DOHH2 (cell line): ENCODE measurements around the gene AKIRIN2.

Source experiments
- H3F3A ChIP-seq: fragments of 200-600 bp; sonication (generic), shearing (Covaris generic); 2 replicates; pipeline ENCODE4 v1.6.0; 2016; ENCODE audit warnings: antibody characterized with exemption, mild to moderate bottlenecking; ENCODE audit not compliant: control insufficient read depth, insufficient read depth
- H3K27ac ChIP-seq: fragments of 200-600 bp; sonication (generic); 2 replicates; pipeline ENCODE4 v1.5.1; 2014; ENCODE audit warnings: low read depth, mild to moderate bottlenecking, low read length, moderate library complexity
- H3K27me3 ChIP-seq: fragments of 200-600 bp; sonication (generic); 2 replicates; pipeline ENCODE4 v1.6.1; 2014; ENCODE audit warnings: mild to moderate bottlenecking, low read length, mixed read lengths; ENCODE audit not compliant: control insufficient read depth
- H3K36me3 ChIP-seq: fragments of 200-600 bp; sonication (generic); 2 replicates; pipeline ENCODE4 v1.6.1; 2014; ENCODE audit warnings: mild to moderate bottlenecking, low read length, moderate library complexity, mixed read lengths; ENCODE audit not compliant: control insufficient read depth
- H3K4me1 ChIP-seq: fragments of 200-600 bp; sonication (generic); 2 replicates; pipeline ENCODE4 v1.6.1; 2014; ENCODE audit warnings: mild to moderate bottlenecking, low read length, mixed read lengths; ENCODE audit not compliant: control insufficient read depth
- H3K4me2 ChIP-seq: fragments of 200-600 bp; sonication (generic); 2 replicates; pipeline ENCODE4 v1.6.0; 2014; ENCODE audit warnings: mild to moderate bottlenecking, low read length, moderate library complexity
- H3K4me3 ChIP-seq: fragments of 200-600 bp; sonication (generic); 2 replicates; pipeline ENCODE4 v1.5.1; 2014; ENCODE audit warnings: mild to moderate bottlenecking, low read length, mixed read lengths
- H3K79me2 ChIP-seq: fragments of 200-600 bp; sonication (generic); 2 replicates; pipeline ENCODE4 v1.6.1; 2014; ENCODE audit warnings: mild to moderate bottlenecking, low read length, mixed read lengths; ENCODE audit not compliant: control insufficient read depth
- H3K9me2 ChIP-seq: fragments of 200-600 bp; sonication (generic); replicated peaks from 2 replicates; pipeline ENCODE4 v1.6.1; 2014; ENCODE audit warnings: mild to moderate bottlenecking, low read length, mixed read lengths; ENCODE audit not compliant: control insufficient read depth
- H3K9me3 ChIP-seq: fragments of 200-600 bp; sonication (generic); 2 replicates; pipeline ENCODE4 v1.6.1; 2014; ENCODE audit warnings: antibody characterized with exemption, low read length, mixed read lengths; ENCODE audit not compliant: control insufficient read depth, insufficient read depth
- H4K20me1 ChIP-seq: fragments of 200-600 bp; sonication (generic); 2 replicates; pipeline ENCODE4 v1.6.0; 2014; ENCODE audit warnings: low read depth, mild to moderate bottlenecking, antibody characterized with exemption, low read length, moderate library complexity; ENCODE audit not compliant: control insufficient read depth, insufficient read depth
- EZH2phosphoT487 ChIP-seq: fragments of 200-600 bp; sonication (generic); IDR thresholded peaks from 2 replicates; pipeline ENCODE4 v1.6.1; 2017; ENCODE audit warnings: borderline replicate concordance, mild to moderate bottlenecking, antibody characterized with exemption, low read length, moderate library complexity, mixed read lengths
- TF ChIP-seq, protein P1 (sequence below): fragments of 200-600 bp; sonication (generic); IDR thresholded peaks from one replicate; pipeline ENCODE4 v1.5.1; 2014; ENCODE audit warnings: antibody characterized with exemption, mild to moderate bottlenecking, low read depth, low read length; ENCODE audit not compliant: poor library complexity, severe bottlenecking

The AKIRIN2 gene

DNA sequence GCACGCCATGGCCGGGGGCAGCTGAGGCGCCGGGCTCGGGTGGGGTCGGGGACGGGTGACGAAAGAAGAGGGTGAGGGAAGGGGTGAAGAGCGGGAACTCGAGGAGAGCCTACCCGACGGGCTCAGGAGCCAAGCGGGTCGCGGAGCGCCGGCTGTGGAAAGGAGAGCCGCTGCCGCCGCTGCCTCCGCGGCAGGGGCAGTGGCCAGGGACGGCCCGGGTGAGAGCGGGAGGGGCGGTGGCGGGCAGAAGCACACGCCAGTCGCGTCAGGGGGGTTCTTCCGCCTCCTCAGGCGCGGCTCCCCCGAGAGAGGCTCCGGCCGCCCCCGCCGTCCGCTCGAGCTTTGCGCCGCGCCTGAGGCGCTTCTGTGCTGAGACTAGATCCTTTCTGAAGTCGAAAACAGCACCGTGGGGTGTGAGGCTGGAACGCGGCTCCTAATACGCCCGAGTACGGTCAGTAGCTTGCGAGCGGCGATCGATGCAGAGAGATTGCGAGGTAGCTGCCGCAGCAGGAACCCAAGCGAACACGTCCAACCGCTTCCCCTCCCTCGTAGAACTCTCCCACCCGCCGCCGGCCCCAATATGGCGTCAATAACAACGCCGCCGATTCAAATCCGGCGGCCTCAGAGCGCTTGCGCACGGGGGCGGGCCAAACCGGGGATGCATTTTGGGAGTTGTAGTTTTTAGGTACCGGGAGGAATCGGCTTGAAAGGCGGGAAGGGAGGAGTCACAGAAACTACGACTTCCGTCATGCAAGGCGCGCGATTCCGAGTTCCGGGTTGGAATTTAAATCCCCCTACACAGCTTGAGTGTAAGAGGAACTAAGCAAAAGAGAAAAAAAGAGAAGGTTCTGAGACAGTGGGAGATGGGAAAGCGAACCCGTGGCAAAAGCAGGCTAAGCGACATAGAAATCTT lies at the start of gene AKIRIN2:
AKIRIN2 (minus strand) TSS at position 558 of the 913 bp plus-strand sequence; CDS start at position 9, 549 bp downstream.
- H3K9me3 ChIP-seq = no peaks in the 10 kb centered on the region
- H3F3A ChIP-seq = peaks cover 11% of the 10 kb centered on the region
- H4K20me1 ChIP-seq = peaks cover 35% of the 10 kb centered on the region
- H3K4me1 ChIP-seq = peaks cover 56% of the 10 kb centered on the region
- TF ChIP-seq EZH2phosphoT487 = no peak
- peak within 1 kb of the TSS; percentile 73 for H3K4me2 ChIP-seq
- H3K27me3 ChIP-seq = no peaks in the 10 kb centered on the region
- peaks cover 54% of the 10 kb centered on the region for H3K79me2 ChIP-seq
- peak within 1 kb of the TSS; percentile 81 for H3K4me3 ChIP-seq
- no peaks in the 10 kb centered on the region for H3K9me2 ChIP-seq
- peak within 1 kb of the TSS; percentile 86 for H3K27ac ChIP-seq
- peaks cover 51% of the 10 kb centered on the region for H3K36me3 ChIP-seq

DNA sequence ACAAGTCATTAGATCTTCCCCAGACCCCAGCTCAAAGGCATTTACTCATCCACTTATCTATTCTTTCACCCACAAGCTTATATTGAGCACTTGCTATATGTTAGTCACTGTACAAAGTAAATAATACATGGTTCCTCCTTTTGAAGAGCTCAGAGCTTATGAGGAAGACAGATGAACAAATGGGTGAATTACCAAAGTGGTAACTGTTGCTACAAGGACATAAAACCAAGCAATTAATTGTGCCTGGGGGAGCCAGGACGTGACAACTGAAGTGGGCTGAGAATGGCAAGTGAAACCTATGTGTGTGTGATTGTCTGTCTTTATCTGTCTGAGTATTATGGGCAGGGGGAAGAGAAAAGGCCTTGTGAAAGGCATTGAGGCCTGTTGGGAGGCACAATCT lies 45.6 kb upstream of the AKIRIN2 start:
- TF ChIP-seq, protein P1, sequence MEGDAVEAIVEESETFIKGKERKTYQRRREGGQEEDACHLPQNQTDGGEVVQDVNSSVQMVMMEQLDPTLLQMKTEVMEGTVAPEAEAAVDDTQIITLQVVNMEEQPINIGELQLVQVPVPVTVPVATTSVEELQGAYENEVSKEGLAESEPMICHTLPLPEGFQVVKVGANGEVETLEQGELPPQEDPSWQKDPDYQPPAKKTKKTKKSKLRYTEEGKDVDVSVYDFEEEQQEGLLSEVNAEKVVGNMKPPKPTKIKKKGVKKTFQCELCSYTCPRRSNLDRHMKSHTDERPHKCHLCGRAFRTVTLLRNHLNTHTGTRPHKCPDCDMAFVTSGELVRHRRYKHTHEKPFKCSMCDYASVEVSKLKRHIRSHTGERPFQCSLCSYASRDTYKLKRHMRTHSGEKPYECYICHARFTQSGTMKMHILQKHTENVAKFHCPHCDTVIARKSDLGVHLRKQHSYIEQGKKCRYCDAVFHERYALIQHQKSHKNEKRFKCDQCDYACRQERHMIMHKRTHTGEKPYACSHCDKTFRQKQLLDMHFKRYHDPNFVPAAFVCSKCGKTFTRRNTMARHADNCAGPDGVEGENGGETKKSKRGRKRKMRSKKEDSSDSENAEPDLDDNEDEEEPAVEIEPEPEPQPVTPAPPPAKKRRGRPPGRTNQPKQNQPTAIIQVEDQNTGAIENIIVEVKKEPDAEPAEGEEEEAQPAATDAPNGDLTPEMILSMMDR = no peak
- no peak for TF ChIP-seq EZH2phosphoT487
- Histone ChIP-seq H3K9me2 (no peaks in the 10 kb centered on the region), H3K27me3 (no peaks in the 10 kb centered on the region), H4K20me1 (no peaks in the 10 kb centered on the region), H3K36me3 (no peaks in the 10 kb centered on the region), H3K4me2 (no peak overlapping the region), H3K27ac (no peak overlapping the region), H3K9me3 (no peaks in the 10 kb centered on the region), H3K4me1 (peaks cover 17% of the 10 kb centered on the region), H3K79me2 (no peaks in the 10 kb centered on the region), H3F3A (0 out of 2 replicates have a peak, but pooled peaks cover 3% of the 10 kb centered on the region), H3K4me3 (no peak overlapping the region)

DNA sequence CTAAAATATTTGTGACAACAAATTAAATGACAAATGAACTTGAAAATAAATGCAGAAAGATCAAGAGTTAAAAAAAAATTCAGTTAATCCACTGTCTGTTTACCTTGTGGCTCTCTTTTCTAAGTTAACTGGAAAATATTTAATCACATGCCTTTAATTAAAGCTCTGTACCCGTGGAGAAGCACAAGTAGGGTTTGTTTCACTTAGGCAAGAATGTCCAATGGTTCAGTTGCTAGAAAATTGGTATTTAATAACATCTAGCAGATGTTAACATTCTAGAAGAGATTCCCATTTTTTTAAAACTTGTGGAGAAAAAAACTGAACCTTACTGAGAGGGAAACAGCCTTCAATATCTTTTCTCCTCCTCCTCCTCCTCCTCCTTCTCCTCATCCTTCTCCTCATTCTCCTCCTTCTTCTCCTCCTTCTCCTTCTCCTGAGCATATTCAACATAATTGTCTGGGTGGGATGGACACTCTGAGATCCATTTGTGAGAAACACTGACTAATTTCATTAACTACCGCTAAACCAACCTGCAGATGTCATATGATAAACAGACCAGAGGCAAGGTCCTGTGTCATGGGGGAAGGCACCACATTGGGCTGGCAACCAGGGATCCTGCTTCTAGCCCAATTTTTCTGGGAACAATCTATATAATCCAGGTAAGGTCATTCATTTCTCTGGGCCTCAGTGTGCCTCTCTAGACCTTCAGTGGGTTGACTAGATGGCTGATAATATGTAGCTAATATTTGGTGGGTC lies 44.1 kb upstream of the AKIRIN2 start:
- H3K4me3 ChIP-seq = no peak overlapping the region
- peaks cover 32% of the 10 kb centered on the region for H3K4me1 ChIP-seq
- no peaks in the 10 kb centered on the region for H3K9me2 ChIP-seq
- H3F3A ChIP-seq = 0 out of 2 replicates have a peak, but pooled peaks cover 3% of the 10 kb centered on the region
- TF ChIP-seq, protein P1 = no peak
- TF ChIP-seq EZH2phosphoT487 = no peak
- no peaks in the 10 kb centered on the region for H4K20me1 ChIP-seq
- H3K9me3 ChIP-seq = no peaks in the 10 kb centered on the region
- H3K4me2 ChIP-seq = no peak overlapping the region
- H3K27me3 ChIP-seq = no peaks in the 10 kb centered on the region
- no peaks in the 10 kb centered on the region for H3K79me2 ChIP-seq
- H3K36me3 ChIP-seq = no peaks in the 10 kb centered on the region
- H3K27ac ChIP-seq = no peak overlapping the region
